Measurements from ENCODE around the gene ZNF260.

- TF ChIP-seq CTCF (IDR thresholded peaks at IDR 0.05), result no peak
- no peak for TF ChIP-seq POLR2A (IDR thresholded peaks at IDR 0.05)
Observed at GRCh38 chr19:36514012-36514612, 14.0 kb downstream of the ZNF260 start.

All from ovary (tissue), 3 donors.